GM12865 (cell line): ENCODE data around the gene TASP1.

ENCODE experiments used
- DNase-seq: peaks from one replicate; pipeline ENCODE4 v3.0.0; 2010; ENCODE audit warnings: low read depth
- H3K4me3 ChIP-seq: 2 replicates; pipeline ENCODE4 v1.5.1; 2011; ENCODE audit warnings: mild to moderate bottlenecking, low read depth, low read length, control low read depth
- TF ChIP-seq, protein P1 (sequence below): IDR thresholded peaks from 2 replicates; pipeline ENCODE4 v1.5.1; 2011; ENCODE audit warnings: low read length, control low read depth, low read depth, inconsistent platforms; ENCODE audit not compliant: insufficient read depth; ENCODE audit errors: missing control alignments

The TASP1 gene

DNA sequence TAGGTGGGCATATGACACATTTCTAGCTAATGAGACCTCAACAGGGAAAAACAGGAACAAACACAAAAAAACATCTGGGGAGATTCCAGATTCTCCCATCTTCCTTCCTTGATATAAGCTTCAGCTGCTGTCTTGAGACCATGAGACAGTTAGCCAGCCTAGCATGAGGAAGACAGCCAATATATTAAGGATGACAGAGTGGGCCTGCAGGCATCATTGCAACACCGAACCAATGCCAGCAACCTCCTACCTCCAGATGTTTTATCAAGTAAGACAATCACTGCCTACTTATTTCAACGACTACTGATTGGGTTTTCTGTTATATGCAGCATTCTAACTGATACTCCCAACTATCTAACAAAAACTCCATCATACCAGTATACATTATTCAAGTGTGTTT, 298.6 kb downstream of the TASP1 start:
- TF ChIP-seq, protein P1, sequence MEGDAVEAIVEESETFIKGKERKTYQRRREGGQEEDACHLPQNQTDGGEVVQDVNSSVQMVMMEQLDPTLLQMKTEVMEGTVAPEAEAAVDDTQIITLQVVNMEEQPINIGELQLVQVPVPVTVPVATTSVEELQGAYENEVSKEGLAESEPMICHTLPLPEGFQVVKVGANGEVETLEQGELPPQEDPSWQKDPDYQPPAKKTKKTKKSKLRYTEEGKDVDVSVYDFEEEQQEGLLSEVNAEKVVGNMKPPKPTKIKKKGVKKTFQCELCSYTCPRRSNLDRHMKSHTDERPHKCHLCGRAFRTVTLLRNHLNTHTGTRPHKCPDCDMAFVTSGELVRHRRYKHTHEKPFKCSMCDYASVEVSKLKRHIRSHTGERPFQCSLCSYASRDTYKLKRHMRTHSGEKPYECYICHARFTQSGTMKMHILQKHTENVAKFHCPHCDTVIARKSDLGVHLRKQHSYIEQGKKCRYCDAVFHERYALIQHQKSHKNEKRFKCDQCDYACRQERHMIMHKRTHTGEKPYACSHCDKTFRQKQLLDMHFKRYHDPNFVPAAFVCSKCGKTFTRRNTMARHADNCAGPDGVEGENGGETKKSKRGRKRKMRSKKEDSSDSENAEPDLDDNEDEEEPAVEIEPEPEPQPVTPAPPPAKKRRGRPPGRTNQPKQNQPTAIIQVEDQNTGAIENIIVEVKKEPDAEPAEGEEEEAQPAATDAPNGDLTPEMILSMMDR = no peak
- no peak overlapping the region for H3K4me3 ChIP-seq
- no peak for DNase-seq
